Spinal cord (tissue), 10 donors: ENCODE results near the gene AP2A1. TPM values are rescaled to one million over a fixed set of nuclear protein-coding genes. Genes with fewer than 3 reads are reported as not detected.
"Not testable (repeated sequence)": the region's sequence is repeated elsewhere in the genome, so short reads cannot be mapped to it uniquely, and the experiment has no call there.

Experiments used
- DNase-seq, 6 donors: peaks; one replicate each; pipeline versions ENCODE4 v3.0.0 to v3.0.0-alpha.2; 2013 to 2015; ENCODE audit warnings: low spot score in 6 of 6, low read depth in 4 of 6
- H3K27ac ChIP-seq: one replicate; pipeline ENCODE4 v1.5.1; 2013; ENCODE audit warnings: low read depth, low read length, control low read depth
- H3K27me3 ChIP-seq: one replicate; pipeline ENCODE4 v1.6.1; 2013; ENCODE audit warnings: low read length; ENCODE audit not compliant: control insufficient read depth, insufficient read depth
- H3K36me3 ChIP-seq: one replicate; pipeline ENCODE4 v1.6.1; 2013; ENCODE audit warnings: low read length; ENCODE audit not compliant: control insufficient read depth, insufficient read depth
- H3K4me1 ChIP-seq: one replicate; pipeline ENCODE4 v1.6.1; 2013; ENCODE audit warnings: low read length; ENCODE audit not compliant: control insufficient read depth, insufficient read depth
- H3K4me3 ChIP-seq: one replicate; pipeline ENCODE4 v1.5.1; 2013; ENCODE audit warnings: low read depth, low read length, control low read depth
- H3K9me3 ChIP-seq: one replicate; pipeline ENCODE4 v1.6.1; 2013; ENCODE audit warnings: low read length; ENCODE audit not compliant: control insufficient read depth, insufficient read depth
- WGBS: methylation state at CpG from one replicate; pipeline ENCODE4 v1.1.5; 2013; ENCODE audit warnings: missing lambda C conversion rate; ENCODE audit not compliant: insufficient coverage; 5-methylcytosine and 5-hydroxymethylcytosine counted together
- long read RNA-seq, 4 donors: transcript quantifications; one replicate each; lab custom pipeline, GENCODE V29; 2026
- polyA plus RNA-seq, 2 donors: library from polyadenylated mRNA; unstranded; fragments of 120-200 nt; gene quantifications; one replicate each; pipeline ENCODE4 v1.2.1, GENCODE V29; 2013; ENCODE audit not compliant: insufficient read length in 2 of 2
- total RNA-seq, 2 donors: library from RNA; depleted of rRNA in 1 of 2; stranded (reverse); fragments of 120-200 nt in 1 of 2; fragments of >200 nt in 1 of 2; gene quantifications; one replicate each; pipeline versions ENCODE4 v1.2.3 to v1.2.4, GENCODE V29; 2013 to 2014
- donor health status: healthy.

AP2A1 gene
- total RNA-seq: 10 to 100 TPM; 58.5 to 61.6 TPM
- polyA plus RNA-seq: 100 to 1,000 TPM; 151 to 156 TPM
- long read RNA-seq, donor 1, transcript AP2A1-202 (24 exons, 3,286 nt): minor isoform, 5 of 58 reads
- long read RNA-seq, donor 1, transcript AP2A1-208 (1 exons, 2,238 nt): major isoform, 31 of 58 reads
- long read RNA-seq, donor 1, partial matches to known transcripts: 17 of 58 reads
- long read RNA-seq, donor 1, other reads (novel, unspliced or antisense): 0 of 58 reads
- long read RNA-seq, donor 2, transcript AP2A1-208 (1 exons, 2,238 nt): major isoform, 5 of 20 reads
- long read RNA-seq, donor 2, partial matches to known transcripts: 13 of 20 reads
- long read RNA-seq, donor 2, other reads (novel, unspliced or antisense): 0 of 20 reads
- long read RNA-seq, donor 3, transcript AP2A1-208 (1 exons, 2,238 nt): major isoform, 7 of 28 reads
- long read RNA-seq, donor 3, partial matches to known transcripts: 18 of 28 reads
- long read RNA-seq, donor 3, other reads (novel, unspliced or antisense): 0 of 28 reads
- long read RNA-seq, donor 4, transcript AP2A1-208 (1 exons, 2,238 nt): major isoform, 18 of 33 reads
- long read RNA-seq, donor 4, transcript AP2A1-201 (23 exons, 3,388 nt): minor isoform, 6 of 33 reads
- long read RNA-seq, donor 4, partial matches to known transcripts: 7 of 33 reads
- long read RNA-seq, donor 4, other reads (novel, unspliced or antisense): 0 of 33 reads

DNA sequence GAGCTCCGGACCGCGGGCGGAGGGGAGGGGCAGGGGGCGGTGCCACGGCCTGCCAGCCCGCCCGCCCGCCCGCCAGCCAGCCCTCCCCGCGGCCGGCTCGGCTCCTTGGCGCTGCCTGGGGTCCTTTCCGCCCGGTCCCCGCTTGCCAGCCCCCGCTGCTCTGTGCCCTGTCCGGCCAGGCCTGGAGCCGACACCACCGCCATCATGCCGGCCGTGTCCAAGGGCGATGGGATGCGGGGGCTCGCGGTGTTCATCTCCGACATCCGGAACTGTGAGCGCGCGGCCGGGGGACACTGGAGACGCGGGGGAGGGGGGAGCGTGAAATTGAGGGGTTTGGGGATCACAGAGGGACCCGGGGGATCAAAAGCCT lies at the start of gene AP2A1:
AP2A1 (plus strand) TSS at position 72 of the 370 bp plus-strand sequence; CDS start at position 205, 133 bp downstream.
- no peak for DNase-seq
- WGBS: under 1% methylated on average over 35 of the region's 38 CpGs
- peaks cover 23% of the 10 kb centered on the region for H3K4me1 ChIP-seq
- H3K27me3 ChIP-seq: no peaks in the 10 kb centered on the region
- H3K27ac ChIP-seq: peak within 1 kb of the TSS; percentile 98
- H3K9me3 ChIP-seq: no peaks in the 10 kb centered on the region
- H3K36me3 ChIP-seq: peaks cover 6% of the 10 kb centered on the region
- peak within 1 kb of the TSS; percentile 92 for H3K4me3 ChIP-seq

DNA sequence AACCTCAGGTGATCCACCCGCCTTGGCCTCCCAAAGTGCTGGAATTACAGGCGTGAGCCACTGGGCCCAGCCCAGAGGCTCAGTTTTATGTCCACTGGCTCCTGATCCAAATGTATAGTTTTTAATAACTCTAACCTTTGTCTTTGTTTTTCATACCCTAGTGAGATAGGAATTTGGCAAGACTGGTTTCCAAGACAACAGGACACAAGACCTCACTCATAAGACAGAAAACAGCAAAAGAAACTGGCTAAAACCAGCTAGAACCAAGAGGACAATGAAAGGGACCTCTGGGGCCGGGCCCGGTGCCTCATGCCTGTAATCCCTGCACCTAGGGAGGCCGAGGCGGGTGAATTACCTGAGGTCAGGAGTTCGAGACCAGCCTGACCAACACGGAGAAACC lies 48.3 kb upstream of the AP2A1 start:
- WGBS: 70% methylated on average over 5 of the region's 8 CpGs
- H3K27ac ChIP-seq: peak overlapping the region; percentile 49

DNA sequence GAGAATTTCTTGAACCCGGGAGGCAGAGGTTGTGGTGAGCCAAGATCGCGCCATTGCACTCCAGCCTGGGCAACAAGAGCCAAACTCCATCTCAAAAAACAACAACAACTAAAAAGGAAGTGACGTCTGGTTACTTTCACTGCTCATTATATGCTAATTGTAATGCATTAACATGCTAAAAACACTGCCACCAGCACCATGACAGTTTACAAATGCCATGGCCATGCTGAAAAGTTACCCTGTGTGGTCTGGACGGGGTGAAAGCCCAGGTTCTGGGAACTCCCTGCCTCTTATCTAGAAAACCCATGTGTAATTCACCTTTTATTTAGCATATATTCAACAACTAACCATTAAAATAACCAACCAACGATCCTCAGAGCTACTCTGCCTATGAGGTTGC lies 47.8 kb upstream of the AP2A1 start:
- Histone ChIP-seq H3K27me3 (no peaks in the 10 kb centered on the region), H3K36me3 (peaks cover 4% of the 10 kb centered on the region), H3K4me1 (peaks cover 9% of the 10 kb centered on the region), H3K27ac (peak overlapping the region; percentile 49), H3K4me3 (no peak overlapping the region), H3K9me3 (no peaks in the 10 kb centered on the region)
- no peak for DNase-seq
- 72% methylated on average over 2 of the region's 6 CpGs for WGBS

More for the DNA sequence above, 48.3 kb upstream of the AP2A1 start:
- Histone ChIP-seq H3K4me1 (peaks cover 9% of the 10 kb centered on the region), H3K27me3 (no peaks in the 10 kb centered on the region), H3K36me3 (peaks cover 8% of the 10 kb centered on the region), H3K9me3 (no peaks in the 10 kb centered on the region), H3K4me3 (no peak overlapping the region)
- DNase-seq: peak in 3 of 6 donors; percentile 4 to 68 (median 9)

DNA sequence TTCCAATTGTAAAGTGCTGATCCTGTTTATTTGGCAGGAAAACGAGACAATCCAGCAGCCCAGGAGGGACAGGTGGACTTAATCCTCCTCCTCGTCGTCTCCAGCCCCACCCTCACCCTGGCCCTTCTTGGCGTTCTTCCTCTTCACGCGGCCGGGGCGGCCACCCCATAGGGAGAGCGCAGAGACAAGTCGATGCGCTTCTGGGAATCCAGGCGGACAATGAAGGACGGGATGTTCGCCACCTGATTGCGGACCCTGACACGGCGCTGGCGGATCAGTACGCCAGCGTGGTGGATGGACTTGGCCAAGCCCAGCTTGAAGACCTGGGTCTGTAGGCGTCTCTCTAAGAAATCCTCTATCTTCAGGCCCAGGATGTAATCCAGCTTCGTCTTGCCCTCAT lies 47.4 kb upstream of the AP2A1 start:
- H3K36me3 ChIP-seq, DNase-seq, H3K4me3 ChIP-seq, H3K27ac ChIP-seq, H3K9me3 ChIP-seq, H3K4me1 ChIP-seq, H3K27me3 ChIP-seq: not testable (repeated sequence)
- 81% methylated on average over 19 of the region's 22 CpGs for WGBS

DNA sequence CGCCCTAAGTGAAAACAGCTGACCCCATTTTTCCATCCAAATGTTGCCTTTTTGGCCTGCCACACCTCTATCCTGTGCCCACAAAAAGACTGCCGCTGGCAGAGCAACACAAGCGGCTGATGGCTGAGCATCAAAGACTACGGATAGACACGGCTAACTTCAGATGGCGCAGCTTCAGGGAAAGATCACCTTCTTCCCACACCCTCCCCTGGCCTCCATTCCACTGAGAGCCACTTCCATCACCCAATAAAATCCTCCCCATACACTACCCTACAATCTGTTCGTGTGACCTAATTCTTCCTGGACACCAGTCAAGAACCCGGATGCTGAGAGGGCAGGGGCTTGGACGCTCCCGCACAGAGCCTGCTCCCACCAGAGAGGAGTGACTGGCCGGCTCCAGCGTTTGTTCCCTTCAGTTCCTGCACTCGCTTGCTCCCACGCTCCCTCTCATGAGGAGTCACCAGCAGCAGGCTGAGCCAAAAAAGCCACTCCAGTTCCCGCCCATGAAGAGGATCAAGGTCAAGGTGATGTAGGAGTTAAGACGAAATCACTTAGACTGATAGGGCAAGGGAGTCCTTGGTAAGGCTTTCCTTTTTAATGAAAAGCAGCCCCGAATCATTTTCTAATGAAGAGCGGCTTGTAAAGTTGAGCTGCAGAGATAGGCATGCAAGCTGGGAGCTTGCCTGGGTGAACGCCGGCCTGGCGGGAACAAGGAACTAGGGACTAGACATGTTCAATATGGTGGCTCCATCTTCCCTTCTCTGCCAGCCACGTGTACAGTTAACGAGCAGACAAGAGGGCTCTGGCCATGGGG lies 39.4 kb upstream of the AP2A1 start:
- Histone ChIP-seq H3K9me3 (no peaks in the 10 kb centered on the region), H3K4me1 (peaks cover 15% of the 10 kb centered on the region), H3K27ac (peak overlapping the region; percentile 61), H3K36me3 (no peaks in the 10 kb centered on the region), H3K27me3 (no peaks in the 10 kb centered on the region), H3K4me3 (no peak overlapping the region)
- 57% methylated on average over 16 of the region's 23 CpGs for WGBS
- peak in 3 of 6 donors; percentile 7 to 39 (median 20) for DNase-seq

DNA sequence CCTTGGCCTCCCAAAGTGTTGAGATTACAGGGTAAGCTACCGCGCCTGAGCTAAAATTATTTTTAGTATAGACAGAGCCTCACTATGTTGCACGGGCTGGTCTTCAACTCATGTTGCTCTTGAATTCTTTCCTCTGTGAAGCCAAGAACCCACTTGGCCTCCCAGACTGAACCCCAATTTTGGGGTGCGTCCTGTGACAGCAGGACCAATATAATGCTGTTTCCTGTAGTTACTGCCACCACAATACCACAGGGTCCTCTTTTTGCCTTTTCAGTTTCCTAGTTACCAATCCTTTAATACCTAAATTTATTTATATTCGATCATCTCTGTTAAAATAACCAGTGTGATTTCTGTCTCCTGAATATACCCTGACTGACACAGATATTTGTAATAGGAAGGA lies 36.6 kb upstream of the AP2A1 start:
- Histone ChIP-seq H3K27me3 (no peaks in the 10 kb centered on the region), H3K4me1 (peaks cover 15% of the 10 kb centered on the region), H3K36me3 (no peaks in the 10 kb centered on the region), H3K9me3 (no peaks in the 10 kb centered on the region), H3K4me3 (no peak overlapping the region), H3K27ac (no peak overlapping the region)
- no peak for DNase-seq
- 100% methylated on average over 4 of the region's 5 CpGs for WGBS

DNA sequence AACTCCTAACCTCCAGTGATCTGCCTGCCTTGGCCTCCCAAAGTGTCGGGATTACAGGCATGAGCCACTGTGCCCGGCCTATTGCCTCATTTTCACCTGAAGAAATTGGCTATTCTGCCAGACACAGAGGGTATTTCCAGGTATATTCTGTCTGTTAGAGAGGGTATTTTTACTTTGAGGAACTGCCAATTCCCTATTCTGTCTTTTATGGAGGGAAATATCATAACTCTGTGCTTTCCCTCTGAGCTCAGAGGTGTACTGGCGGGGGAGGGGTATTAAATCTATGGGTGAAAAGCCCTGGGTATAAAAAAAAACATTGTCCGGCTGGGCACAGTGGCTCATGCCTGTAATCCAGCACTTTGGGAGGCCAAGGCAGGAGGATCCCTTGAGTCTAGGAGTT lies 28.5 kb upstream of the AP2A1 start:
- no peaks in the 10 kb centered on the region for H3K4me1 ChIP-seq
- 72% methylated on average over 2 of the region's 4 CpGs for whole genome bisulfite sequencing

DNA sequence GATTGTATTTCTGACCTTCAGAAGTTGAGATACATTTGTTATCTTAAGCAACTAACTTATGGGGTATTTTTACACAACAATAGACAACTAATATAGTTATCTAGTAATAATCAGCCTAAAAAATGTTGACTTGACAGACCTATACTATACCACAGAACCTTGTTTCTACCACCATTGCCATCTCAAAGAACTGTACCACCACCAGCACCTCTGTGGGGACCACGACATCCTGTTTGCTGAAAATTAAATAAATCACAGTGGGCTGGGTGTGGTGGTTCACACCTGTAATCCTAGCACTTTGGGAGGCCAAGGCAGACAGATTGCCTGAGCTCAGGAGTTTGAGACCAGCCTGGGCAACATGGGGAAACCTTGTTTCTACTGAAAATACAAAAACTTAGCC lies 27.7 kb upstream of the AP2A1 start:
- no peak for DNase-seq
- Histone ChIP-seq H3K36me3 (no peaks in the 10 kb centered on the region), H3K4me1 (no peaks in the 10 kb centered on the region), H3K4me3 (no peak overlapping the region), H3K27me3 (no peaks in the 10 kb centered on the region), H3K27ac (no peak overlapping the region), H3K9me3 (no peaks in the 10 kb centered on the region)
- no CpG with 5 or more reads among the region's 1 CpG for WGBS

More for the DNA sequence above, 28.5 kb upstream of the AP2A1 start:
- Histone ChIP-seq H3K27ac (no peak overlapping the region), H3K4me3 (no peak overlapping the region), H3K9me3 (no peaks in the 10 kb centered on the region), H3K27me3 (no peaks in the 10 kb centered on the region), H3K36me3 (no peaks in the 10 kb centered on the region)
- no peak for DNase-seq

DNA sequence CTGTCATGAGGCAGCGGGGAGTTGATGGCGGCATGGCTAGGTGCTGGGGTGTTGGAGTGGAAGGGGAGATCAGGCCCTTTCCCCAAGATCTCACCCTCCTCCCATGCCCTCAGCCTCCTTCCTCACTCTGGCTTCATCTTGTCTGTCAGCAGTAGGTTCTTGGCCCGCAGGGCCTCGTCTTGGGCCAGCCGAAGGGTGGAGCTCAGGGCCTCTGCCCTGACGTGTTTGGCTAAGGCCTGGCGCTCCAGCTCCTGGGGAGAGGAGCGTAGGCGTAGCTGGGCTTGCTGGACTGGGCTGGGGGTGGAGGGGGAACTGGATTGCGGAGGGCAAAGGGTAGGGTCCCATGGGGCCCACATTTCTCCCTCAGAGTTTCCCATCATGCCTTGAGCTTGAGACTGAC lies 26.9 kb upstream of the AP2A1 start:
- H3K27me3 ChIP-seq: no peaks in the 10 kb centered on the region
- H3K27ac ChIP-seq: no peak overlapping the region
- DNase-seq: no peak
- no peaks in the 10 kb centered on the region for H3K4me1 ChIP-seq
- no peak overlapping the region for H3K4me3 ChIP-seq
- 85% methylated on average over 8 of the region's 10 CpGs for WGBS
- H3K36me3 ChIP-seq: no peaks in the 10 kb centered on the region
- H3K9me3 ChIP-seq: no peaks in the 10 kb centered on the region
